ENCODE measurements around the gene SLC39A11. TPM values are rescaled to one million over a fixed set of nuclear protein-coding genes. Genes with fewer than 3 reads are reported as not detected.

The SLC39A11 gene
- total RNA-seq, 1 experiment from 2014 or later, result 15.2 TPM

DNA sequence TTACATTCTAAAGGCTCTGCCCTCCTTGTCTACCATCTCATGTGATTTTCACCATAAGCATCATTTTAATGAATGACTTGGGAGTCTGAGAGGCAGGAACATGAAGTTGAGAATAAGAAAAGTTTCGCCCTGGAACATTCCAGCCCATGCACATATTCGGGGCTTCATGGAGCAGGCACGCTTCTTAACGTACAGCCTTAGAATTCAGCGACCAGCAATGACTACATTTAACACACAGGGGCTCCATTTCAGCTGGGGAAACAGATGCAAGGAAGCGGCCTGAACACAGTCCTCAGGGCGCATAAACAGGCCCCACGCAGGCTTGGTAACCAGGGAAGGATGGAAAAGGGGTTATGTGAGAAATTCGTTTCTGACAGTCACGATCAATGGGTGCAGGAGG is 357.4 kb downstream of the SLC39A11 start:
- H3K56ac ChIP-seq (ENCODE audit: insufficient read length, low read depth, low read length), result no peak overlapping the region
- H3T11ph ChIP-seq (ENCODE audit: low read length), result no peak overlapping the region
- no peak overlapping the region for H2AK5ac ChIP-seq (ENCODE audit: insufficient read length, low read length)
- no peak overlapping the region for H2BK20ac ChIP-seq (ENCODE audit: low read depth, low read length, poor library complexity, severe bottlenecking)
- H2BK120ac ChIP-seq (ENCODE audit: low read depth, low read length, poor library complexity, severe bottlenecking), result no peak overlapping the region
- no peaks in the 10 kb centered on the region for H4K20me1 ChIP-seq (ENCODE audit: control insufficient read depth, insufficient read depth, insufficient read length)
- H3K27ac ChIP-seq (ENCODE audit: insufficient read length, low read depth, low read length), result no peak overlapping the region
- H3K79me1 ChIP-seq (ENCODE audit: insufficient read depth, low read depth, low read length, poor library complexity, severe bottlenecking), result no peaks in the 10 kb centered on the region
- H3K9me3 ChIP-seq (ENCODE audit: control insufficient read depth, low read depth, low read length), result no peaks in the 10 kb centered on the region
- no peak overlapping the region for H2BK15ac ChIP-seq (ENCODE audit: low read depth, low read length)
- no peak overlapping the region for H4K5ac ChIP-seq (ENCODE audit: insufficient read length, low read depth, low read length)
- H2BK5ac ChIP-seq (ENCODE audit: insufficient read length, low read length), result no peak overlapping the region
- no peaks in the 10 kb centered on the region; the same call in 1 of the 2 replicates for H3K27me3 Mint-ChIP-seq (ENCODE audit: low read depth)
- no peaks in the 10 kb centered on the region for H3K36me3 Mint-ChIP-seq (ENCODE audit: insufficient read depth in 1 of 3, low read depth in 3 of 3)
- no peak overlapping the region for H3K18ac ChIP-seq (ENCODE audit: insufficient read length, low read depth, low read length)
- WGBS (ENCODE audit: extremely low coverage, insufficient read length, low lambda C conversion rate), result no CpG with 5 or more reads among the region's 10 CpGs
- no peak for DNase-seq
- no peak overlapping the region for H3K4me3 Mint-ChIP-seq
- H3K27me3 ChIP-seq (ENCODE audit: insufficient read depth, low read length), result no peaks in the 10 kb centered on the region
- no peak overlapping the region for H3K9ac ChIP-seq (ENCODE audit: extremely low read depth, insufficient read length, low read length)
- H4K8ac ChIP-seq (replicated peaks; ENCODE audit: insufficient read length, low read depth, low read length), result no peak overlapping the region
- H3K4me2 ChIP-seq (ENCODE audit: insufficient read depth, insufficient read length, low read length), result no peak overlapping the region
- H3K4ac ChIP-seq (ENCODE audit: low read depth, low read length), result no peak overlapping the region
- H3K14ac ChIP-seq (ENCODE audit: insufficient read depth, low read length), result no peak overlapping the region
- no peak overlapping the region for H2AFZ ChIP-seq (ENCODE audit: low read length)
- no peaks in the 10 kb centered on the region for H3K9me3 Mint-ChIP-seq
- H3K4me1 ChIP-seq (ENCODE audit: insufficient read depth, low read length), result no peaks in the 10 kb centered on the region
- peak overlapping the region in 1 of 3 experiments; percentile 57; a peak in 1 of 7 replicates for H3K27ac Mint-ChIP-seq
- H4K91ac ChIP-seq (ENCODE audit: insufficient read length, low read depth, low read length), result no peak overlapping the region
- H3K79me2 ChIP-seq (ENCODE audit: insufficient read depth, low read length), result no peaks in the 10 kb centered on the region
- H3K23me2 ChIP-seq (ENCODE audit: insufficient read length, low read depth, low read length, poor library complexity, severe bottlenecking), result no peaks in the 10 kb centered on the region
- TF ChIP-seq, protein P1, sequence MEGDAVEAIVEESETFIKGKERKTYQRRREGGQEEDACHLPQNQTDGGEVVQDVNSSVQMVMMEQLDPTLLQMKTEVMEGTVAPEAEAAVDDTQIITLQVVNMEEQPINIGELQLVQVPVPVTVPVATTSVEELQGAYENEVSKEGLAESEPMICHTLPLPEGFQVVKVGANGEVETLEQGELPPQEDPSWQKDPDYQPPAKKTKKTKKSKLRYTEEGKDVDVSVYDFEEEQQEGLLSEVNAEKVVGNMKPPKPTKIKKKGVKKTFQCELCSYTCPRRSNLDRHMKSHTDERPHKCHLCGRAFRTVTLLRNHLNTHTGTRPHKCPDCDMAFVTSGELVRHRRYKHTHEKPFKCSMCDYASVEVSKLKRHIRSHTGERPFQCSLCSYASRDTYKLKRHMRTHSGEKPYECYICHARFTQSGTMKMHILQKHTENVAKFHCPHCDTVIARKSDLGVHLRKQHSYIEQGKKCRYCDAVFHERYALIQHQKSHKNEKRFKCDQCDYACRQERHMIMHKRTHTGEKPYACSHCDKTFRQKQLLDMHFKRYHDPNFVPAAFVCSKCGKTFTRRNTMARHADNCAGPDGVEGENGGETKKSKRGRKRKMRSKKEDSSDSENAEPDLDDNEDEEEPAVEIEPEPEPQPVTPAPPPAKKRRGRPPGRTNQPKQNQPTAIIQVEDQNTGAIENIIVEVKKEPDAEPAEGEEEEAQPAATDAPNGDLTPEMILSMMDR (conservative IDR thresholded peaks at IDR 0.05), result no peak
- no peak overlapping the region for H2BK12ac ChIP-seq (ENCODE audit: insufficient read length, low read depth, low read length)
- H3K23ac ChIP-seq (ENCODE audit: insufficient read length, low read depth, low read length), result no peak overlapping the region
- H3K4me1 Mint-ChIP-seq, result no peaks in the 10 kb centered on the region
